K562 (cell line): Measurements from ENCODE around the gene IKZF3. TPM values are rescaled to one million over a fixed set of nuclear protein-coding genes. Genes with fewer than 3 reads are reported as not detected.

Experiments used
- CC2D1A ChIP-seq: fragments of 450-650 bp; IDR thresholded peaks from 2 replicates; pipeline ENCODE4 v1.6.1; 2017; ENCODE audit warnings: mild to moderate bottlenecking
- EZH2 ChIP-seq: IDR thresholded peaks from 2 replicates; pipeline ENCODE4 v1.6.1; 2012; ENCODE audit warnings: low read depth, mild to moderate bottlenecking, inconsistent platforms, low read length, borderline replicate concordance
- ILK ChIP-seq: fragments of 450-650 bp; IDR thresholded peaks from 2 replicates; pipeline ENCODE4 v1.6.1; 2016; ENCODE audit warnings: missing genetic modification characterization, low read depth, mild to moderate bottlenecking, missing compliant biosample characterization, moderate library complexity, borderline replicate concordance
- JUND ChIP-seq, 2 experiments: IDR thresholded peaks; 2 replicates in 1 of 2; 3 replicates in 1 of 2; pipeline ENCODE4 v1.6.1; 2011; ENCODE audit warnings: borderline replicate concordance in 2 of 2, low read depth in 2 of 2, low read length in 2 of 2, improper control_type of control experiment in 1 of 2, missing biosample characterization in 1 of 2, missing genetic modification characterization in 1 of 2, missing genetic modification reagents in 1 of 2
- NBN ChIP-seq: fragments of 450-650 bp; IDR thresholded peaks from 2 replicates; pipeline ENCODE4 v1.6.1; 2016; ENCODE audit warnings: low read depth, mild to moderate bottlenecking
- NFATC3 ChIP-seq: fragments of 450-650 bp; IDR thresholded peaks from 2 replicates; pipeline ENCODE4 v1.6.1; 2017; ENCODE audit warnings: mild to moderate bottlenecking
- POLR2AphosphoS2 ChIP-seq: IDR thresholded peaks from 2 replicates; pipeline ENCODE4 v1.6.1; 2012; ENCODE audit warnings: low read length, improper control_type of control experiment
- RAD21 ChIP-seq, 2 experiments: fragments of 250-450 bp in 1 of 2; fragments of 450-650 bp in 1 of 2; sonication (Bioruptor Pico) in 1 of 2; formaldehyde crosslinking in 1 of 2; IDR thresholded peaks in 1 of 2; conservative IDR thresholded peaks in 1 of 2; 2 replicates each; pipeline versions ENCODE4 v1.4.0 to v1.8.0; 2020 to 2022; ENCODE audit warnings: mild to moderate bottlenecking in 2 of 2, moderate library complexity in 1 of 2
- TCF7 ChIP-seq: sonication (generic); IDR thresholded peaks from 2 replicates; pipeline ENCODE4 v1.6.1; 2016; ENCODE audit warnings: antibody characterized with exemption, borderline replicate concordance
- TEAD1 ChIP-seq, 2 experiments: fragments of 450-650 bp in 1 of 2; sonication (generic) in 1 of 2; formaldehyde crosslinking; IDR thresholded peaks; 2 replicates each; pipeline versions ENCODE4 v1.4.0 to v1.8.0; 2020 to 2022; ENCODE audit warnings: mild to moderate bottlenecking in 2 of 2, missing genetic modification reagents in 1 of 2
- ZFP36 ChIP-seq: fragments of 150-350 bp; IDR thresholded peaks from 2 replicates; pipeline ENCODE4 v1.6.1; 2018; ENCODE audit warnings: low read length, low read depth; ENCODE audit not compliant: partially characterized antibody
- ZNF408 ChIP-seq: fragments of 250-450 bp; sonication (Bioruptor Pico); IDR thresholded peaks from 2 replicates; pipeline ENCODE4 v1.4.0; 2020; ENCODE audit warnings: low read depth, mild to moderate bottlenecking, moderate library complexity
- polyA plus RNA-seq, 8 experiments: library from polyadenylated mRNA; depleted of rRNA in 4 of 8; stranded (reverse) in 5 of 8; unstranded in 3 of 8; fragments of >200 nt; fragmentation: Nextera tagmentation in 2 of 8; fragmentation: Illumina TruSeq in 1 of 8; extraction: Ambion mirVana in 2 of 8; extraction: Trizol in 1 of 8; gene quantifications; 2 replicates each; pipeline versions ENCODE4 v1.2.1 to v1.2.3, GENCODE V29; 2011 to 2014; ENCODE audit warnings: inconsistent platforms in 1 of 8, missing spikeins in 1 of 8
- total RNA-seq, 7 experiments: library from RNA; depleted of rRNA in 6 of 7; stranded (reverse); fragments of >200 nt in 6 of 7; fragmentation: Illumina TruSeq in 2 of 7; extraction: Trizol in 2 of 7; gene quantifications; 2 replicates each; pipeline versions ENCODE4 v1.2.1 to v1.2.3, GENCODE V29; 2011 to 2021; ENCODE audit warnings: low replicate concordance in 1 of 7
- TF ChIP-seq, protein P1 (sequence below), 2 experiments: fragments of 250-450 bp in 1 of 2; fragments of 450-650 bp in 1 of 2; sonication (Bioruptor Pico) in 1 of 2; IDR thresholded peaks; 2 replicates each; pipeline versions ENCODE4 v1.6.1 to v1.8.0; 2016 to 2021; ENCODE audit warnings: mild to moderate bottlenecking in 2 of 2, moderate library complexity in 2 of 2, missing compliant biosample characterization in 1 of 2, missing genetic modification characterization in 1 of 2
- TF ChIP-seq, protein P2 (sequence below), 3 experiments: fragments of 200-800 bp in 1 of 3; fragments of 250-450 bp in 1 of 3; fragments of 450-650 bp in 1 of 3; sonication (Bioruptor Pico) in 1 of 3; sonication (Bioruptor generic) in 1 of 3; formaldehyde crosslinking in 1 of 3; IDR thresholded peaks; 2 replicates each; pipeline versions ENCODE4 v1.6.1 to v1.8.0; 2016 to 2022; ENCODE audit warnings: mild to moderate bottlenecking in 2 of 3, missing genetic modification characterization in 2 of 3, missing compliant biosample characterization in 1 of 3, moderate library complexity in 1 of 3
- TF ChIP-seq, protein P3 (sequence below): sonication (generic); formaldehyde crosslinking; IDR thresholded peaks from 2 replicates; pipeline ENCODE4 v1.8.0; 2022; ENCODE audit warnings: mild to moderate bottlenecking, missing genetic modification reagents

IKZF3 gene
- total and polyA plus RNA-seq, 9 of the 15 experiments (the other 6 are each of a cell fraction or from before 2014, with no cell fraction given), result 0.06 to 1.6 (median 0.62) TPM

DNA sequence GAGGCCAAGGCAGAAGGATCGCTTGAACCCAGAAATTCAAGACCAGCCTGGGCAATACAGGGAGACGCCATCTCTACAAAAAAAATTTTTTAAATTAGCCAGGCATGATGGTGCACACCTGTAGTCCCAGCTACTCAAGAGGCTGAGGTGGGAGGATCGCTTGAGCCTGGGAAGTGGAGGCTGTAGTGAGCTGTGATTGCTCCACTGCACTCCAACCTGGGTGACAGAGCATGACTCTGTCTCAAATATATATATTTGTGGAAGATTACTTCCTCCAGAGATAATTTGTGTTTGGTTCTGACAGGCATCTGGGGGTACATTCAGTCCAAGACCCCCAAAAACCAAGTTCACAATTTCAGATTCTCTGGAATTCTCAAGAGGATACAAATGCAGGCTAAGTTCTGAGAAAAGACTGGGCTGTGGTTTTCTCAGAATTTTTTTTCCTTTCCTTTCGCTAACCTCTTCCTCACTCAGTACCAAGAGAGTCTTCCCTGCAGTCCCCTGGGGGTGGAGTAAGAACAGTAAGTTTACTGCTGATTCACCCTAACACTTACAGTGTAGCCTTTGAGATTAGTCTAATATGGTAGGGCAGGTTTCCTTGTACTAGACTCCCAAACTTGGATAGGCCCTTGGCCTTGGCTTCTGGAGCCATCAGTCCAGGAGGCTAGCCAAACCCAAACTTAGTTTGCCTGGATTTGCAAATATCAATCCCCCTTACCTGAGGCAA, 39.2 kb upstream of the IKZF3 start (continued):
- no peak for TF ChIP-seq POLR2AphosphoS2
- TF ChIP-seq, protein P1, sequence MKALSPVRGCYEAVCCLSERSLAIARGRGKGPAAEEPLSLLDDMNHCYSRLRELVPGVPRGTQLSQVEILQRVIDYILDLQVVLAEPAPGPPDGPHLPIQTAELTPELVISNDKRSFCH (CRISPR knock-in tag; IDR thresholded peaks at IDR 0.05), result no peak
- TF ChIP-seq, protein P1 (tag; IDR thresholded peaks at IDR 0.05), result no peak
- TF ChIP-seq, protein P2, sequence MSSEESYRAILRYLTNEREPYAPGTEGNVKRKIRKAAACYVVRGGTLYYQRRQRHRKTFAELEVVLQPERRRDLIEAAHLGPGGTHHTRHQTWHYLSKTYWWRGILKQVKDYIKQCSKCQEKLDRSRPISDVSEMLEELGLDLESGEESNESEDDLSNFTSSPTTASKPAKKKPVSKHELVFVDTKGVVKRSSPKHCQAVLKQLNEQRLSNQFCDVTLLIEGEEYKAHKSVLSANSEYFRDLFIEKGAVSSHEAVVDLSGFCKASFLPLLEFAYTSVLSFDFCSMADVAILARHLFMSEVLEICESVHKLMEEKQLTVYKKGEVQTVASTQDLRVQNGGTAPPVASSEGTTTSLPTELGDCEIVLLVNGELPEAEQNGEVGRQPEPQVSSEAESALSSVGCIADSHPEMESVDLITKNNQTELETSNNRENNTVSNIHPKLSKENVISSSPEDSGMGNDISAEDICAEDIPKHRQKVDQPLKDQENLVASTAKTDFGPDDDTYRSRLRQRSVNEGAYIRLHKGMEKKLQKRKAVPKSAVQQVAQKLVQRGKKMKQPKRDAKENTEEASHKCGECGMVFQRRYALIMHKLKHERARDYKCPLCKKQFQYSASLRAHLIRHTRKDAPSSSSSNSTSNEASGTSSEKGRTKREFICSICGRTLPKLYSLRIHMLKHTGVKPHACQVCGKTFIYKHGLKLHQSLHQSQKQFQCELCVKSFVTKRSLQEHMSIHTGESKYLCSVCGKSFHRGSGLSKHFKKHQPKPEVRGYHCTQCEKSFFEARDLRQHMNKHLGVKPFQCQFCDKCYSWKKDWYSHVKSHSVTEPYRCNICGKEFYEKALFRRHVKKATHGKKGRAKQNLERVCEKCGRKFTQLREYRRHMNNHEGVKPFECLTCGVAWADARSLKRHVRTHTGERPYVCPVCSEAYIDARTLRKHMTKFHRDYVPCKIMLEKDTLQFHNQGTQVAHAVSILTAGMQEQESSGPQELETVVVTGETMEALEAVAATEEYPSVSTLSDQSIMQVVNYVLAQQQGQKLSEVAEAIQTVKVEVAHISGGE (CRISPR knock-in tag; IDR thresholded peaks at IDR 0.05), result peak in 1 of 3 experiments; percentile 37; a peak in 1 of 6 replicates
- peak; percentile 55; the same call in 1 of the 2 replicates for TF ChIP-seq NBN
- TF ChIP-seq JUND (IDR thresholded peaks at IDR 0.05; ENCODE audit: borderline replicate concordance, low read depth, low read length), result peak; percentile 28; the same call in 1 of the 2 replicates
- TF ChIP-seq JUND (tag; IDR thresholded peaks at IDR 0.05; ENCODE audit: borderline replicate concordance, low read depth, low read length), result peak; percentile 44; the same call in 1 of the 3 replicates
- peak; percentile 9 for TF ChIP-seq ZFP36
- peak in 1 of 2 experiments; percentile 36; a peak in 2 of 4 replicates for TF ChIP-seq RAD21 (CRISPR knock-in tag; conservative IDR thresholded peaks at IDR 0.05 in 1 of 2, IDR thresholded peaks at IDR 0.05 in 1 of 2)
- TF ChIP-seq TEAD1 (CRISPR knock-in tag; IDR thresholded peaks at IDR 0.05), result no peak
- TF ChIP-seq TCF7, result no peak
- TF ChIP-seq CC2D1A, result peak; percentile 88; the same call in 1 of the 2 replicates
- TF ChIP-seq ZNF408 (CRISPR knock-in tag), result no peak
- TF ChIP-seq, protein P3, sequence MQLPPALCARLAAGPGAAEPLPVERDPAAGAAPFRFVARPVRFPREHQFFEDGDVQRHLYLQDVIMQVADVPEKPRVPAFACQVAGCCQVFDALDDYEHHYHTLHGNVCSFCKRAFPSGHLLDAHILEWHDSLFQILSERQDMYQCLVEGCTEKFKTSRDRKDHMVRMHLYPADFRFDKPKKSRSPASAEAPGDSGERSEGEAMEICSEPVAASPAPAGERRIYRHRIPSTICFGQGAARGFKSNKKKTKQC (CRISPR knock-in tag), result no peak
- TF ChIP-seq NFATC3, result no peak
- TF ChIP-seq EZH2, result no peak
- no peak for TF ChIP-seq ILK (tag)
